HG02852 (cell line): ENCODE data around the gene AHNAK.

ENCODE experiments used
- ATAC-seq: cut with Tn5 transposase; IDR thresholded peaks from one replicate; pipeline ENCODE4 v1.9.1; 2021; ENCODE audit warnings: mild to moderate bottlenecking, moderate library complexity; ENCODE audit not compliant: unreplicated experiment

The AHNAK gene

DNA sequence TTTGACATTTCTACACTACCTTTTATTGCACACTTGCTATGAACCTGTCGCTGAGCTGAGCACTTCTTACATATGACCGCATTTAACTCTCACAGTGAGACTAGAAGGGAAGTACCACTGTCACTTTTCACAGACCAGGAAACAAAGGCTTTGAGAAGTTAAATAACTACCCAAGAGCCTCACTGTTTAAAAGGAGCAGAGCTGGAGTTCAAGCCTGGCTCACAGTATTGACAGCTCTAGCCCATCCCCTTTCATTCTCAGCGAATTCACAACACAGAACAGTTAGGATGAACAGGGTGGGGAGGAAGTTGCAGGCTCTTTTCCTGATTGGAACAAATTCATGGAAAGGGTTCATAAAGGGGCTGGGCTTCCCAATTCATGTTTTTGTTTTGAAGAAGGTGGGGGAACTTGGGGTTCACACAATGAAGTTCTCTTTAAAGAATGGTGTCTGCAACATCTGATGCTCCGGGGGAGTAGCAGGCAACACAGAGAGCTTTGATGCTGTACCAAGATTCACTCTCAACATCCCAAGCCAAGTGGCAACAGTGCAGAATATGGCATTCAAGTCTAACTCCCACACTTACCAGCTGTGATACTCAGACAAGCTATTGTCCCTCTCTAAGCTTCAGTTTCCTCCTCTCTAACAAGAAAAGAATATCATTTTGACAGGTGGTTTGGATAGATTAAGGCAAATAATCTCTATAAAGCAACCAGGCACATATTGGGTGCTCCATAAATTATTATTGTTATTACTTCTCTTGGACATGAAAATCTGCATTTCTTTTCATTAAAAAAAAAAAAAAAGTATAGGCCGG lies 110.6 kb downstream of the AHNAK start:
- no peak for ATAC-seq

GRCh38 chr11:62433904-62434276 lies 112.7 kb downstream of the AHNAK start:
- no peak for ATAC-seq

GRCh38 chr11:62433141-62433903 lies 113.3 kb downstream of the AHNAK start:
- no peak for ATAC-seq

- ATAC-seq, result no peak
Observed at GRCh38 chr11:62432695-62433094, 113.9 kb downstream of the AHNAK start.

DNA sequence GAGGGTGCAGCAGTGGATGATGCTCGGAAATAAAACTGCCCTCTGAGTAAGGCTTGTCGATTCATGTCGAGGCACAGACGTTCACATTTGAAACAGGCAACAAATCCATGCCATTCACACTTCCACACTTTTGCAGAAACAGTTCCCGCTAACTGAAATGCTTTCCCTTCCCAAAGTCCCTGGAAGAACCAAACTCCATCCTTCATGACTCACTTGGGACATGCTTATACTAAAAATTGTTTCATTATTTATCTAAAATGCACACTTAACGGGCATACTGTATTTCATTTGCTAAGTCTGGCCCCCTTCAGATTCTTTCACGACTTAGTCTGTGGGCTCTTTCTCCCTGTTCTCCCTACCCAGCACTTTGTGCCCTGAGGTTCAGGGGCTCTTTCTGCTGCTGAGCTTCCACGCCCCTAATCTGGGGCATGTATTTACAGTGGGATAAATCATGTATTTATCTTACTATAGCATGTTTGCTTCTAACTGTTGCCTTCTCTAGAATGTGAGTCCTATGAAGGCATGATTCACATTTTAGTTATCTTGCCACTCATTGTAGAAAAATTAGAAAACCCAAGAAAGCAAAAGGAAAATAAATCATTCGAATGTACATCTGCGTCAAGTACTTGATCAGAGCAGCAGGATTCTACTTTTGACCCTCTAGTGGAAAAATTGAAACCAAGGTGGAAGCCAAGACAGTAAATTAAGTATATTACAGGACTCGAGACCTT lies 115.3 kb downstream of the AHNAK start:
- no peak for ATAC-seq

DNA sequence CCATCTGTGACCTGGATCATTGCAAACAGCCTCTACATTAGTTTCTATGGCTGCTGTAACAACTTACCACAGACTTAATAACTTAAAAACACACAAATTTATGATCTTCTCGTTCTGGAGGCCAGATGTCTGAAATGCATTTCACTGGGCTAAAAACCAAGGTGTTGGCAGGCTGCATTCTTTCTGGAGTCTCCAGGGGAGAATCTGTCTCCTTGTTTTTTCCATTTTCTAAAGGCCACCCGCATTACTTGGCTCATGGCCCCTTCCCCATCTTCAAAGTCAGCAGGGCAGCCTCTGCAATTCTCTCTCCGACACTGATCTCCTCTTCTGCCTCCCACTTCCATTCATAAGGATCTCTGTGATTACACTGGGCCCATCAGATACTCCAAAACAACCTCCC lies 116.2 kb downstream of the AHNAK start:
- ATAC-seq, result no peak

- no peak for ATAC-seq
Observed at GRCh38 chr11:62428871-62429560, 117.6 kb downstream of the AHNAK start.

DNA sequence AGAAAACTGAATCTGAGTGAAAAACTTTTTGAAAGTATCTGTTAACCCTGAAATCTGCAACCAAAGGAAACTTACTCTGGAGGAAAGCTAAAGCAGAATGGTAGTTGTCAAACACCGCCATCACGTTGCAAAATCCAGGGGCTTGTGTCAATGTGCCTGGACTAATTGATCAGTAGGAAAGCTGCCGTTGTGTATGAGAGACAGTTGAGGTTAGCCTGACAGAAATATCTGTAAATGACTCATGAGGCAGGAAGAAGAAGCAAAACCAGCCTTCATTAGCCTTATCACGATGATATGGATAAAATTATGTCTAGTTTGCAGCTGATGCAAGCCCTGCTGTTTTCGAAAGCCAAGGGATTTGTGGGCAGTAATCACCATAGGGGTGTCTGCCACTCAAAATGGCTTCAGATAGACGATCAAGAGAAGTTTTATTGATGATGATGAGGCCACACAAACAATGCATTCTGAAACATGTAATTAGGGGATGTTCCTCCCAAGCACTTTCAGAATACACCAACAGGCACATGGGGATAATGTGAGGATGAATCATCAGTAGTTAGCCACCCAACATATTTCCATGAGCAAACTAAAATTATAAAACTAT lies 118.9 kb downstream of the AHNAK start:
- no peak for ATAC-seq

DNA sequence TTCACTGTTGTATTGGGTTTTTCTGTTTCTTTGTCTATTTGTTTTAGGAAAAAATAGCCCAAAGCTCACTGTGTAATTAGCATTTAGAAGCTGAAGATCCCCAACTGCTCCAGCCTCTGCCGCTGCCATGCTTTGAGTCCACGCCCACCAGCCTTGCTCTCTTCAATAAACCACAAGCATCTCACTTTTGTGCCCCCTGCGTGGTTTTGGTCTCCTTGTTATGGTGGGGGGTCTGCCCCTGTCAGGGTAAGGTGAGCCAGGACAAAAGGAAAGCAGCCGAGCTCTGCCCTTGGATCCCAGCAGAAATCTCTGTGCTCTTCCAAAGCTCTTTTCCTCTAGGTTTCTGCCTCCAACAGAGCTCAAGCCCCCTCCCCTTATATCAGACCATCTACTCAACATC lies 123.6 kb downstream of the AHNAK start:
- ATAC-seq, result no peak

DNA sequence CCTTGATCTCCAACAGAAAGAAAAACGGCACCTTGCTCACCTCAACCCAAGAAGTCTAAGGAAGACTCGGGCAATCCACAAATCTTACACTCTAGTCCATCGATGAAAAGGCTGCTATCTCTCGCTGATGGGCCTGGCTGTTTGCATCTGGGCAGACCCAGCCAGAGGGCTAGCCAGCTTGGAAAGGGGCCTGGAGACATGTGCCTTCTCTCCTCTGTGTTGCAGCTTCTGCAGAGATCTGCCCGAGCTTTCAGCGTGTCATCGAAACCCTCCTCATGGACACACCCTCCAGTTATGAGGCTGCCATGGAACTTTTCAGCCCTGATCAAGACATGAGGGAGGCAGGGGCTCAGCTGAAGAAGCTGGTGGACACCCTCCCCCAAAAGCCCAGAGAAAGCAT lies 124.6 kb downstream of the AHNAK start:
- no peak for ATAC-seq

GRCh38 chr11:62420882-62421281 lies 125.7 kb downstream of the AHNAK start:
- ATAC-seq, result no peak

DNA sequence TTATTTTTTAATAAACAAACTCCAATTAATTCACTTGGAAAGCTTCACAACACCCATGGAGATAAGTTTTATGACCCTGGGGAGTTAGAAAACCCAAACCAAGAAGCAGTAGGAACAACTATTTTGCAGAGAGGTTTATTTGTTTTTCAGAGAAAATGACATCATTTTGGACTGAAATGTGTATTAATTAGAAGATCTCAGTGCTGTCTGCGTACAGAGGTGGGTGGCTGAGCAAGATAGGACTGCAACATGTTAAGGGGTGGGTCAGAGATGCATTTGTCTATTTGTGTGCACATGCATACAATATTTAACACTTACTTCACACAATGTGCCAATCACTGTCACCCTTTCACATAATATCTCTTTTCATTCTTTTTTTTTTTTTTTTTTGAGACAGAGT lies 126.7 kb downstream of the AHNAK start:
- no peak for ATAC-seq

GRCh38 chr11:62419314-62419929 lies 127.2 kb downstream of the AHNAK start:
- ATAC-seq, result no peak

DNA sequence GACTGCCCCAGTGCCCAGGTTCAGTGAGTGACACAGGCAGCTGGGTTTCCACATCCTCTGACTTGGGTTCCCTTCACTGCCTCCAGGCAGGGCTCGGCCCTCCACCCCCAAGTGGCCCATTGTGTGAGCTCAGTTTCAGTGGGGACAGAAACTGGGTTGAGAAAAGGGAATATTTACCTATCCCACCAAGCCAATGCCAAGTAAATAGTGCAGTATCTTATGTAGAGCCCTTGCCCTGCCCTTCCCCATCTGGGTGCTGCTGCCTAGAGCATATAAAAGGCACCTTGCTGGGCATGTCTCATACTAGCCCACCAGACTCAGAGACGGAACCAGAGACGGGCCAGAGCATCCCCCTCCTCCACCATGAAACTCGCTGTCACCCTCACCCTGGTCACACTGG lies 127.9 kb downstream of the AHNAK start, which contains the start of gene SCGB1A1:
Gene SCGB1A1, plus strand, starts transcription at position 301 of the 400 bp plus-strand sequence. Its CDS starts 63 bp downstream, at position 364.
- no peak for ATAC-seq

GRCh38 chr11:62418136-62418535 lies 128.5 kb downstream of the AHNAK start:
- ATAC-seq, result no peak

DNA sequence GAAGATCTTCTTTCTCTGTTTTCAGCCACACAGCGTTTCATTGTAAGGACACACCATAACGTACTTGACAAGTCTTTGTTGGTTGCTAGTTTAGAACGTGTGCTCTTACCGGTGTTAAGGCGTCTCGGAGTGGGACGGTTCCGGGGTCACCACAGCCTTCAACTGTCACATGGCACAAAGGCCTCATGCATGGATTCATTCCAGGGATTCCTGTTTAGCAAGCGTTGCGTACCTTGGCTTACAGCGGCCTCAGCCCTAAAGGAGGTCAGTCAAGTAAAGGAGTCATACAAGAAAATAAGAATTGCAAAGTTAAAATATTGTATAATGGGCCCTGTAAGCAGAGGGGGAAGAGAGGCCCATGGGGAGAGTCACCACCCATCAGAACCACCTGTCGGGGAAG lies 130.0 kb downstream of the AHNAK start:
- ATAC-seq, result no peak

- no peak for ATAC-seq
Observed at GRCh38 chr11:62413060-62413696, 133.4 kb downstream of the AHNAK start.

DNA sequence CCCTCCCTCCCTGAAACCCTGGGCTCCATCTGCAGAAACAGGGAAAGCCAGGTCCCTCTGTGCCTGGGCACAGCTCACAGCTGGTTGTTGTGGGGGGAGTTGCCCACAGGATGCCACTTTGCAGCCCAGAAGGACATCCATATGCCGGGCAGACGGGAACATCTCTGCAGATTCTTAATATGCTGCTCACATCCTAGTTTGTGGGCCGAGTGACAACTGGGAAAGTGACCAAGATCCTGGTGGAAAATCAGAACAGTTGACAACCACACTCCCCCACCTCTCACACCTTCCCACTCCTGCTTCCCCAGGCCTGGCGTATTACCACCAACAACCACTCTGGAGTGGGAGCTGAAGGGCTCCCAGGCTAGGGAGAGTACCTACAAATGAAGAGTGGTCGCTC lies 135.1 kb downstream of the AHNAK start:
- no peak for ATAC-seq

DNA sequence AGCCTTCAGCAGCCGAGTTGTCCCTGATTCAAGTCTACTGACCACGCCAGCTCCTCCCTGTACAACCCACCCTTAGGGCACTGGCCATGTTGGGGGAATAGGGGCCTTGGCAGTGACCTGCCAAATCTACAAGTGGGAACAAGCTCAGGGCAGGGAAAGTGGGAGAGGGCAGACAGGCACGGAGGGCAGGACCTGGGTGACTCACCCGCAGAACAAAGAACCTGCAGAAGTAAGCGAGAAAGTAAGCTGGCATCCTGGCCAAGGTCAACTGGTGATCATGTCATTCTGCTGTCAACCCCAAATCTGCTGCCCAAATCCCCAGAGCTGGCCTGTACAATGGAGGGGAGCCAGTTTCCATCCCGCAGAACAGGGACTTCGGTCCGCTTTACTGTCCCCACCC lies 135.6 kb downstream of the AHNAK start:
- no peak for ATAC-seq

DNA sequence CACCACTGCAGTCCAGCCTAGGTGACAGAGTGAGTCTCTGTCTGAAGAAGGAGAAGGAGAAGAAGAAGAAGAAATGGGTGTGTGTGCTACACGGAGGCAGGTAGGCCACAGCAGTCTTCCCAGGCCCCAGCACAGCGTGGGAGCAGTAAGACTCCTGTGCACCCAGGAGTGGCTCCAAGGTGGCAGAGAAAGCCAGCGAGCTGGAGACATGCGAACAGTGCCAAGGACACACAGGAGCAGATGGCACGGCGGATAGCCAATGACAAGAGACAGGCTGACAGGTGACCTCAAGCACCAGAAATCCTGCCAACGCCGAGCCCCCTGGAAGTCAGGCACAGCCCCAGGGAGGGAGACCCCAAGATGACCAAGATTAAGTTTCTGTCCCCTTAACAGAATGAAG lies 136.8 kb downstream of the AHNAK start:
- ATAC-seq, result no peak
